Heart right ventricle (tissue), 16 donors: ENCODE measurements around the gene RAD23B. TPM values are rescaled to one million over a fixed set of nuclear protein-coding genes. Genes with fewer than 3 reads are reported as not detected.

Source experiments
- ATAC-seq, 8 donors: fragments of 200-7000 bp; cut with Tn5 transposase; one replicate each; pipeline ENCODE4 v1.9.1; 2020; ENCODE audit warnings: mild to moderate bottlenecking in 8 of 8, moderate library complexity in 8 of 8, moderate number of reproducible peaks in 1 of 8
- DNase-seq, 2 donors: peaks; one replicate each; pipeline ENCODE4 v3.0.0-alpha.2; 2020
- H3K27ac ChIP-seq, 10 donors: fragments of 200-600 bp; sonication (generic) in 2 of 10; one replicate each; pipeline versions ENCODE4 v1.5.0 to v1.8.0; 2020 to 2022; ENCODE audit warnings: mild to moderate bottlenecking in 3 of 10
- H3K27me3 ChIP-seq, 7 donors: fragments of 200-600 bp; one replicate each; pipeline ENCODE4 v1.8.0; 2021 to 2022; ENCODE audit warnings: mild to moderate bottlenecking in 2 of 7
- H3K36me3 ChIP-seq, 9 donors: fragments of 200-600 bp; sonication (generic) in 1 of 9; one replicate each; pipeline versions ENCODE4 v1.5.0 to v1.8.0; 2020 to 2022; ENCODE audit warnings: mild to moderate bottlenecking in 2 of 9
- H3K4me1 ChIP-seq, 9 donors: fragments of 200-600 bp; sonication (generic) in 1 of 9; one replicate each; pipeline versions ENCODE4 v1.5.0 to v1.8.0; 2020 to 2022; ENCODE audit warnings: mild to moderate bottlenecking in 4 of 9
- H3K4me3 ChIP-seq, 10 donors: fragments of 200-600 bp; sonication (generic) in 2 of 10; one replicate each; pipeline versions ENCODE4 v1.5.0 to v1.8.0; 2020 to 2022; ENCODE audit warnings: mild to moderate bottlenecking in 7 of 10, moderate library complexity in 2 of 10
- H3K9me3 ChIP-seq, 11 donors: fragments of 200-600 bp in 10 of 11; sonication (generic) in 2 of 11; one replicate each; pipeline versions ENCODE4 v1.5.0 to v1.8.0; 2013 to 2022; ENCODE audit warnings: mild to moderate bottlenecking in 2 of 11, control low read depth in 1 of 11, moderate library complexity in 1 of 11
- CTCF ChIP-seq, 9 donors: fragments of 200-600 bp; sonication (generic) in 2 of 9; IDR thresholded peaks; one replicate each; pipeline versions ENCODE4 v1.5.0 to v1.8.0; 2021 to 2022; ENCODE audit warnings: antibody characterized with exemption in 9 of 9, mild to moderate bottlenecking in 5 of 9, moderate library complexity in 1 of 9
- WGBS, 2 donors: extraction: QIAGEN DNeasy Blood & Tissue Kit; methylation state at CpG; one replicate each; pipeline ENCODE4 v1.1.7; 2013; ENCODE audit warnings: inconsistent platforms in 1 of 2; 5-methylcytosine and 5-hydroxymethylcytosine counted together
- intact Hi-C, 10 donors: fragments of 100-400 bp; cut with DNase I; formaldehyde crosslinking; loops; one replicate each; pipeline versions ENCODE4 v1.11.1 to v1.14.2; 2022
- polyA plus RNA-seq, 2 donors: library from polyadenylated mRNA; stranded (reverse); fragments of 200-250 nt; gene quantifications; one replicate each; pipeline ENCODE4 v1.2.3, GENCODE V29; 2013
- total RNA-seq, 10 donors: library from RNA; stranded (reverse); fragmentation: NEBNext Ultra II Directional in 3 of 10; extraction: Animal tissue kit (Norgen Biotek cat#: 25700) in 3 of 10; gene quantifications; one replicate each; pipeline versions ENCODE4 v1.2.1 to v1.2.4, GENCODE V29; 2021 to 2023
- donor health status: Arrhythmogenic right ventricular cardiomyopathy.
- donor health status: ischemic (EF 13 %, LVEDD 7.1; RV severe dilation, severe dysfunction).
- donor health status: healthy with polysubstance abuse.
- donor health status: DM: no; HTN: yes; CAD: no.
- donor health status: DM: no; HTN: no; CAD: no.
- donor health status: ischemic (EF 25% LVEDD 6.9; RV normal size, moderate dysfunction).
- donor health status: ischemic (EF 25% LVEDD 5.7; RV mildly dilated, moderate dysfunction).
- donor health status: healthy.
- donor health status: DM: yes; HTN: yes; CAD: no.
- donor health status: Ischemic cardiomyopathy.
- donor health status: ischemic (EF 35%, LVEDD 5.7; RV mildly dilated, moderate dysfunction).
- donor health status: nonischemic (EF 11% LVEDD 7.7; RV severe dilation, severe dysfunction).
- donor health status: DM: yes; HTN: yes; CAD: no.
- donor health status: PGD.
- donor health status: ischemic (EF 29% LVEDD 5.4; RV normal size, mild dysfunction).
- donor health status: nonischemic (EF 23%, LVEDD 6.1; RV moderate dilation, normal function).

Gene RAD23B
- total and polyA plus RNA-seq, 12 donors, result 41.7 to 122 (median 103) TPM

GRCh38 chr9:107248714-107249113 lies 34.4 kb upstream of the RAD23B start:
- Histone ChIP-seq H3K4me3 (no peak overlapping the region), H3K4me1 (peaks cover 0 to 19% (median 12%) of the 10 kb centered on the region in 9 donors), H3K27me3 (no peaks in the 10 kb centered on the region), H3K36me3 (no peaks in the 10 kb centered on the region), H3K9me3 (no peaks in the 10 kb centered on the region), H3K27ac (no peak overlapping the region)
- TF ChIP-seq CTCF (IDR thresholded peaks at IDR 0.05), result no peak
- intact Hi-C loops, result loop anchor here in 2 of 10 donors (10.0 kb wide), 2 partner anchors 96 to 166 kb away; no protein-coding TSS in a partner anchor
- DNase-seq (no peak), ATAC-seq (no peak)
- 82 to 86% methylated on average over 5 of the region's 5 CpGs for WGBS, 2 donors

- 56 to 57% methylated on average over 2 of the region's 2 CpGs for WGBS, 2 donors
- H3K4me3 ChIP-seq, result no peak overlapping the region
- intact Hi-C loops, result loop anchor here in 2 of 10 donors (10.0 kb wide), 2 partner anchors 96 to 166 kb away; no protein-coding TSS in a partner anchor
These were observed 33.9 kb upstream of the RAD23B start for GRCh38 chr9:107249131-107249533.

GRCh38 chr9:107249665-107250285 lies 33.3 kb upstream of the RAD23B start:
- intact Hi-C loops, result loop anchor here in 2 of 10 donors (10.0 kb wide), 2 partner anchors 95 to 165 kb away; no protein-coding TSS in a partner anchor
- H3K27me3 ChIP-seq, result no peaks in the 10 kb centered on the region
- H3K9me3 ChIP-seq, result no peaks in the 10 kb centered on the region
- H3K4me1 ChIP-seq, result peaks cover 0 to 26% (median 12%) of the 10 kb centered on the region in 9 donors
- WGBS, 2 donors, result 82 to 90% methylated on average over 2 of the region's 2 CpGs
- TF ChIP-seq CTCF (IDR thresholded peaks at IDR 0.05), result no peak
- DNase-seq (no peak), ATAC-seq (no peak)
- H3K36me3 ChIP-seq, result no peaks in the 10 kb centered on the region
- H3K27ac ChIP-seq, result no peak overlapping the region
- no peak overlapping the region for H3K4me3 ChIP-seq

More at GRCh38 chr9:107249131-107249533, 33.9 kb upstream of the RAD23B start:
- DNase-seq (no peak), ATAC-seq (no peak)
- Histone ChIP-seq H3K27me3 (no peaks in the 10 kb centered on the region), H3K27ac (no peak overlapping the region), H3K9me3 (no peaks in the 10 kb centered on the region), H3K36me3 (no peaks in the 10 kb centered on the region), H3K4me1 (peaks cover 0 to 22% (median 12%) of the 10 kb centered on the region in 9 donors)
- TF ChIP-seq CTCF (IDR thresholded peaks at IDR 0.05), result no peak

- no peaks in the 10 kb centered on the region for H3K27me3 ChIP-seq
- H3K4me3 ChIP-seq, result no peak overlapping the region
- no peaks in the 10 kb centered on the region for H3K9me3 ChIP-seq
- peak; percentile 52 to 98 (median 92) for ATAC-seq
- peaks cover 0 to 26% (median 12%) of the 10 kb centered on the region in 9 donors for H3K4me1 ChIP-seq
- no peaks in the 10 kb centered on the region for H3K36me3 ChIP-seq
- no peak for TF ChIP-seq CTCF (IDR thresholded peaks at IDR 0.05)
- 7 to 16% methylated on average over 4 of the region's 4 CpGs for WGBS, 2 donors
- intact Hi-C loops, result no loop called here
- peak in 1 of 2 donors; percentile 57 for DNase-seq
- H3K27ac ChIP-seq, result peak overlapping the region in 7 of 10 donors; percentile 5 to 66 (median 39)
These were observed 31.2 kb upstream of the RAD23B start for GRCh38 chr9:107251756-107252322.
